Endothelial cell of umbilical vein (primary cell): ENCODE data around the gene COL26A1. TPM values are rescaled to one million over a fixed set of nuclear protein-coding genes. Genes with fewer than 3 reads are reported as not detected.

Source experiments
- BruUV-seq: library from RNA; stranded (reverse); fragments of 400-500 nt; replicated peaks from 2 replicates; lab custom pipeline; 2021; lab: Mats Ljungman, UMichigan
- CTCF ChIA-PET: fragments of 300-600, 350-600 bp; sonication (Branson Sonifier 250); formaldehyde crosslinking; loops from one replicate; lab custom pipeline; 2021; ENCODE audit warnings: antibody characterized with exemption, inconsistent platforms; lab: Charles Lee
- POLR2A ChIA-PET: fragments of 300-600, 350-600 bp; sonication (Branson Sonifier 250); formaldehyde crosslinking; loops from one replicate; lab custom pipeline; 2021; ENCODE audit warnings: antibody characterized with exemption, inconsistent platforms; lab: Charles Lee
- DNase-seq: peaks from one replicate; pipeline ENCODE4 v3.0.0-alpha.2; 2011; ENCODE audit warnings: low read depth, low spot score
- FAIRE-seq: peaks from 2 replicates; lab custom pipeline; 2011; peaks lifted over from hg19 to GRCh38; lab: Jason Lieb, UNC
- H2AFZ ChIP-seq: 2 replicates; pipeline ENCODE4 v1.6.0; 2012; ENCODE audit warnings: low read depth, low read length, control low read depth, inconsistent platforms
- H3K27ac ChIP-seq: 2 replicates; pipeline ENCODE4 v1.5.1; 2011; ENCODE audit warnings: low read depth, mild to moderate bottlenecking, control low read depth, low read length, moderate library complexity; ENCODE audit not compliant: insufficient read depth
- H3K27me3 ChIP-seq, 2 experiments: 2 replicates each; pipeline versions ENCODE4 v1.6.0 to v1.6.1; 2011; ENCODE audit warnings: low read length in 2 of 2, mixed read lengths in 1 of 2; ENCODE audit not compliant: control insufficient read depth in 2 of 2, insufficient read depth in 2 of 2
- H3K36me3 ChIP-seq, 2 experiments: 2 replicates in 1 of 2; 3 replicates in 1 of 2; pipeline ENCODE4 v1.5.1; 2011; ENCODE audit warnings: low read length in 2 of 2, mild to moderate bottlenecking in 1 of 2, moderate library complexity in 1 of 2; ENCODE audit not compliant: control insufficient read depth in 2 of 2, insufficient read depth in 2 of 2; ENCODE audit errors: extremely low read depth in 1 of 2
- H3K4me1 ChIP-seq: 3 replicates; pipeline ENCODE4 v1.5.1; 2011; ENCODE audit warnings: mild to moderate bottlenecking, low read length; ENCODE audit not compliant: control insufficient read depth, insufficient read depth; ENCODE audit errors: extremely low read depth
- H3K4me2 ChIP-seq: 2 replicates; pipeline ENCODE4 v1.6.1; 2011; ENCODE audit warnings: low read length, control low read depth, mixed read lengths; ENCODE audit not compliant: insufficient read depth
- H3K4me3 ChIP-seq, 3 experiments: fragments of 200-600 bp in 1 of 3; sonication (generic), shearing (Covaris generic) in 1 of 3; replicated peaks in 1 of 3; 2 replicates each; pipeline ENCODE4 v1.5.1; 2011 to 2016; ENCODE audit warnings: control low read depth in 3 of 3, low read length in 3 of 3, mild to moderate bottlenecking in 2 of 3, inconsistent platforms in 1 of 3, low read depth in 1 of 3, moderate library complexity in 1 of 3; ENCODE audit not compliant: insufficient read depth in 1 of 3
- H3K79me2 ChIP-seq: 2 replicates; pipeline ENCODE4 v1.6.0; 2012; ENCODE audit warnings: low read length, inconsistent platforms; ENCODE audit not compliant: control insufficient read depth, insufficient read depth
- H3K9ac ChIP-seq: replicated peaks from 2 replicates; pipeline ENCODE3; 2011; ENCODE audit warnings: low read length, control low read depth; ENCODE audit not compliant: insufficient read depth; ENCODE audit errors: extremely low read depth
- H3K9me1 ChIP-seq: replicated peaks from 3 replicates; pipeline ENCODE4 v1.6.0; 2011; ENCODE audit warnings: mild to moderate bottlenecking, low read length; ENCODE audit not compliant: control insufficient read depth, insufficient read depth; ENCODE audit errors: extremely low read depth
- H3K9me3 ChIP-seq: replicated peaks from 2 replicates; pipeline ENCODE4 v1.5.1; 2012; ENCODE audit warnings: low read length, inconsistent platforms; ENCODE audit not compliant: control insufficient read depth, insufficient read depth
- H4K20me1 ChIP-seq: replicated peaks from 2 replicates; pipeline ENCODE3; 2011; ENCODE audit warnings: mild to moderate bottlenecking, low read length; ENCODE audit not compliant: control insufficient read depth, insufficient read depth; ENCODE audit errors: extremely low read depth
- EZH2 ChIP-seq: IDR thresholded peaks from 2 replicates; pipeline ENCODE4 v1.6.1; 2012; ENCODE audit warnings: borderline replicate concordance, low read depth, mild to moderate bottlenecking, moderate library complexity, low read length, inconsistent platforms; ENCODE audit not compliant: severe bottlenecking
- FOS ChIP-seq: IDR thresholded peaks from 2 replicates; pipeline ENCODE4 v1.6.1; 2011; ENCODE audit warnings: mild to moderate bottlenecking, low read length, moderate library complexity, borderline replicate concordance; ENCODE audit not compliant: insufficient read depth
- GATA2 ChIP-seq: IDR thresholded peaks from 2 replicates; pipeline ENCODE4 v1.7.0; 2011; ENCODE audit warnings: low read depth, mild to moderate bottlenecking, moderate library complexity, mixed read lengths, low read length; ENCODE audit not compliant: insufficient read length, insufficient read depth
- JUN ChIP-seq: IDR thresholded peaks from 2 replicates; pipeline ENCODE4 v1.6.1; 2011; ENCODE audit warnings: borderline replicate concordance, low read depth; ENCODE audit not compliant: insufficient read length, insufficient read depth
- MYC ChIP-seq: IDR thresholded peaks from one replicate; pipeline ENCODE4 v1.6.1; 2011; ENCODE audit warnings: mild to moderate bottlenecking, low read depth, low read length
- POLR2A ChIP-seq: IDR thresholded peaks from 2 replicates; pipeline ENCODE4 v1.6.1; 2012; ENCODE audit warnings: low read depth, mild to moderate bottlenecking, control low read depth, low read length
- POLR2AphosphoS5 ChIP-seq: IDR thresholded peaks from 2 replicates; pipeline ENCODE4 v1.6.1; 2012; ENCODE audit warnings: low read depth, mild to moderate bottlenecking, control low read depth, low read length, moderate library complexity; ENCODE audit not compliant: insufficient read depth
- dilution Hi-C: fragments of 300-500 bp; cut with MboI; formaldehyde crosslinking; loops from one replicate; pipeline ENCODE4 v1.15.0; 2019; ENCODE audit warnings: low sequenced_read_pairs; ENCODE audit not compliant: extremely low pct_ligation_motif_present
- intact Hi-C: fragments of 100-400 bp; cut with micrococcal nuclease; formaldehyde crosslinking; loops from one replicate; pipeline ENCODE4 v1.10.0; 2022
- polyA plus RNA-seq, 4 experiments: library from polyadenylated mRNA; depleted of rRNA in 3 of 4; stranded (reverse) in 3 of 4; unstranded in 1 of 4; fragments of >200 nt; gene quantifications; 2 replicates each; pipeline versions ENCODE4 v1.2.1 to v1.2.3, GENCODE V29; 2011 to 2012; ENCODE audit warnings: missing spikeins in 1 of 4
- total RNA-seq: library from RNA; stranded (reverse); gene quantifications from 2 replicates; pipeline ENCODE4 v1.2.3, GENCODE V29; 2021
- TF ChIP-seq, protein P1 (sequence below): IDR thresholded peaks from 2 replicates; pipeline ENCODE4 v1.6.1; 2011; ENCODE audit not compliant: insufficient read depth, insufficient read length
- TF ChIP-seq, protein P2 (sequence below), 2 donors: IDR thresholded peaks; 1 replicate in 1 of 2; 2 replicates in 1 of 2; pipeline ENCODE4 v1.5.1; 2011; ENCODE audit warnings: low read length in 2 of 2, mild to moderate bottlenecking in 2 of 2, moderate library complexity in 2 of 2, control low read depth in 1 of 2, inconsistent platforms in 1 of 2, low read depth in 1 of 2; ENCODE audit not compliant: insufficient read depth in 1 of 2; ENCODE audit errors: extremely low read depth in 1 of 2

COL26A1 gene
- total and polyA plus RNA-seq, 2 donors (not counting 3 experiments of a cell fraction or from before 2014, with no cell fraction given), result not detected

DNA sequence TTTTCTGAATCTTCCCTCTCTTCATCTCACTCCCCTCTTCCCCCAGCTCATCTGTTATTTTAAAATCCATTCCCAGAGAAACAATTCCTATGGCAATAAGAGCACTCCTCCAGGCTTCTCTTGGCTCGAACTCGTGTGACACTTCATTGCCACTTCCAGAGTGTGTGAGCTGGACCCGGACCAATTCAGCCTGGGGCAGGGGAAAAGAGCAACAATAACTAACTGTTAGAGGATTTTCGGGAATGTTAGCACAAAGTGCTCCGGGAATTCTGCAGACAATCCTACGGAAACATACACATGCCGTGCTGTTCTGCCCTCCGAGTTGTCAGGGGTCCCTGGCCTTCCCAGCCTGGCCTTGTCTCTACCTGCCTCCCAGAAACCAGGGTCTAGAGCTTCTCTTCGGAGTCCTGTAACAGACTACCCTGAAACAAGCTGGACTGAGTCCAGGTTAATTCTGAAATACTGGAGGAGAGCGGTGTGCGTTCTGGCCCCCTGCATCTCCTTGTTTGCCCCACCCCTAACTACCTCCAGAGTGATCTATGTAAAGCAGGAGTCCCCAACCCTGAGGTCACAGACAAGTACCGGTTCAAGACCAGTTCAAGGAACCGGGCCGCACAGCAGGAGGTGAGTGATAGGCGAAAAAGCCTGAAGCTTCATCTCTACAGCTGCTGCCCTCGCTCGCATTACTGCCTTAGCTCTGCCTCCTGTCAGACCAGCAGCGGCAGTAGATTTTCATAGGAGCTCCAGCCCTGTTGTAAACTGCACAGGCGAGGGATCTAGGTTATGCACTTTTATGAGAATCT lies 11.3 kb downstream of the COL26A1 start:
- dilution Hi-C loops (no loop called here), intact Hi-C loops (no loop called here)
- FAIRE-seq, result no peak
- CTCF ChIA-PET, result interaction anchor here (1.1 to 3.7 kb wide), 5 partner anchors 10 to 166 kb away, joined by 3 to 20 read pairs (median 6); partner anchors contain the start of gene COL26A1
- TF ChIP-seq, protein P1, sequence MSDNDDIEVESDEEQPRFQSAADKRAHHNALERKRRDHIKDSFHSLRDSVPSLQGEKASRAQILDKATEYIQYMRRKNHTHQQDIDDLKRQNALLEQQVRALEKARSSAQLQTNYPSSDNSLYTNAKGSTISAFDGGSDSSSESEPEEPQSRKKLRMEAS, result no peak
- TF ChIP-seq, protein P2, sequence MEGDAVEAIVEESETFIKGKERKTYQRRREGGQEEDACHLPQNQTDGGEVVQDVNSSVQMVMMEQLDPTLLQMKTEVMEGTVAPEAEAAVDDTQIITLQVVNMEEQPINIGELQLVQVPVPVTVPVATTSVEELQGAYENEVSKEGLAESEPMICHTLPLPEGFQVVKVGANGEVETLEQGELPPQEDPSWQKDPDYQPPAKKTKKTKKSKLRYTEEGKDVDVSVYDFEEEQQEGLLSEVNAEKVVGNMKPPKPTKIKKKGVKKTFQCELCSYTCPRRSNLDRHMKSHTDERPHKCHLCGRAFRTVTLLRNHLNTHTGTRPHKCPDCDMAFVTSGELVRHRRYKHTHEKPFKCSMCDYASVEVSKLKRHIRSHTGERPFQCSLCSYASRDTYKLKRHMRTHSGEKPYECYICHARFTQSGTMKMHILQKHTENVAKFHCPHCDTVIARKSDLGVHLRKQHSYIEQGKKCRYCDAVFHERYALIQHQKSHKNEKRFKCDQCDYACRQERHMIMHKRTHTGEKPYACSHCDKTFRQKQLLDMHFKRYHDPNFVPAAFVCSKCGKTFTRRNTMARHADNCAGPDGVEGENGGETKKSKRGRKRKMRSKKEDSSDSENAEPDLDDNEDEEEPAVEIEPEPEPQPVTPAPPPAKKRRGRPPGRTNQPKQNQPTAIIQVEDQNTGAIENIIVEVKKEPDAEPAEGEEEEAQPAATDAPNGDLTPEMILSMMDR (IDR thresholded peaks at IDR 0.05; ENCODE audit: extremely low read depth in 1 of 2, insufficient read depth in 1 of 2, low read depth in 1 of 2, low read length in 2 of 2), result no peak
- TF ChIP-seq FOS, result no peak
- no peak for TF ChIP-seq POLR2A
- no peak for TF ChIP-seq GATA2
- no peak for TF ChIP-seq POLR2AphosphoS5
- no peak for TF ChIP-seq JUN
- TF ChIP-seq EZH2, result no peak
- TF ChIP-seq MYC, result no peak
- Histone ChIP-seq H2AFZ (no peak overlapping the region), H4K20me1 (no peaks in the 10 kb centered on the region), H3K4me2 (no peak overlapping the region), H3K79me2 (no peaks in the 10 kb centered on the region), H3K27me3 (peaks cover 7 to 8% of the 10 kb centered on the region in 2 experiments), H3K9ac (no peak overlapping the region), H3K4me3 (no peak overlapping the region), H3K9me3 (no peaks in the 10 kb centered on the region), H3K36me3 (no peaks in the 10 kb centered on the region), H3K4me1 (no peaks in the 10 kb centered on the region), H3K9me1 (no peaks in the 10 kb centered on the region), H3K27ac (no peak overlapping the region)
- no peak for DNase-seq
- no TSS peak for BruUV-seq
- POLR2A ChIA-PET, result no interaction called here
